Measurements from ENCODE around the gene BCO1.

DNA sequence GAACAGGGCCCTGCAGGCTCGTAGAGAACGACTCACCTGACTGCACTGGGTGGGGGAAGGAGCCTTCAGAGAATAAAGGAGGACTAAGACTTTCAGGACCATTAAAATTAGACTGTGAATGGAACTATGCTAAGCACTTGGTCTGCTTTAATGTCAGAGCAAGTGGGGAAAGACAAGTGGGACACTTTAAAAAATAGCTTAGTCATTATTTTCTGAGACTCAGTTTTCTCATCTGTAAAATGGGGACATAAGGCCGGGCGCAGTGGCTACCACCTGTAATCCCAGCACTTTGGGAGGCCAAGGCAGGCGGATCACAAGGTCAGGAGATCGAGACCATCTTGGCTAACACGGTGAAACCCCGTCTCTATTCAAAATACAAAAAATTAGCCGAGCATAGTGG, 19.3 kb upstream of the BCO1 start:
- TF ChIP-seq, protein P1, sequence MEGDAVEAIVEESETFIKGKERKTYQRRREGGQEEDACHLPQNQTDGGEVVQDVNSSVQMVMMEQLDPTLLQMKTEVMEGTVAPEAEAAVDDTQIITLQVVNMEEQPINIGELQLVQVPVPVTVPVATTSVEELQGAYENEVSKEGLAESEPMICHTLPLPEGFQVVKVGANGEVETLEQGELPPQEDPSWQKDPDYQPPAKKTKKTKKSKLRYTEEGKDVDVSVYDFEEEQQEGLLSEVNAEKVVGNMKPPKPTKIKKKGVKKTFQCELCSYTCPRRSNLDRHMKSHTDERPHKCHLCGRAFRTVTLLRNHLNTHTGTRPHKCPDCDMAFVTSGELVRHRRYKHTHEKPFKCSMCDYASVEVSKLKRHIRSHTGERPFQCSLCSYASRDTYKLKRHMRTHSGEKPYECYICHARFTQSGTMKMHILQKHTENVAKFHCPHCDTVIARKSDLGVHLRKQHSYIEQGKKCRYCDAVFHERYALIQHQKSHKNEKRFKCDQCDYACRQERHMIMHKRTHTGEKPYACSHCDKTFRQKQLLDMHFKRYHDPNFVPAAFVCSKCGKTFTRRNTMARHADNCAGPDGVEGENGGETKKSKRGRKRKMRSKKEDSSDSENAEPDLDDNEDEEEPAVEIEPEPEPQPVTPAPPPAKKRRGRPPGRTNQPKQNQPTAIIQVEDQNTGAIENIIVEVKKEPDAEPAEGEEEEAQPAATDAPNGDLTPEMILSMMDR (IDR thresholded peaks at IDR 0.05): no peak
- no peak for TF ChIP-seq POLR2AphosphoS5 (IDR thresholded peaks at IDR 0.05)

All from gastroesophageal sphincter (tissue), 3 donors.